SKM-1 (cell line): Measurements from ENCODE around the gene PLEKHG4B.
A peak's percentile ranks its signal among the peaks of the same experiment; 100 is the strongest.
"Not testable (repeated sequence)": the region's sequence is repeated elsewhere in the genome, so short reads cannot be mapped to it uniquely, and the experiment has no call there.

Experiments used
- DNase-seq: peaks from one replicate; lab custom pipeline; 2025; ENCODE audit not compliant: unreplicated experiment; lab: John Stamatoyannopoulos, UW

PLEKHG4B gene

DNA sequence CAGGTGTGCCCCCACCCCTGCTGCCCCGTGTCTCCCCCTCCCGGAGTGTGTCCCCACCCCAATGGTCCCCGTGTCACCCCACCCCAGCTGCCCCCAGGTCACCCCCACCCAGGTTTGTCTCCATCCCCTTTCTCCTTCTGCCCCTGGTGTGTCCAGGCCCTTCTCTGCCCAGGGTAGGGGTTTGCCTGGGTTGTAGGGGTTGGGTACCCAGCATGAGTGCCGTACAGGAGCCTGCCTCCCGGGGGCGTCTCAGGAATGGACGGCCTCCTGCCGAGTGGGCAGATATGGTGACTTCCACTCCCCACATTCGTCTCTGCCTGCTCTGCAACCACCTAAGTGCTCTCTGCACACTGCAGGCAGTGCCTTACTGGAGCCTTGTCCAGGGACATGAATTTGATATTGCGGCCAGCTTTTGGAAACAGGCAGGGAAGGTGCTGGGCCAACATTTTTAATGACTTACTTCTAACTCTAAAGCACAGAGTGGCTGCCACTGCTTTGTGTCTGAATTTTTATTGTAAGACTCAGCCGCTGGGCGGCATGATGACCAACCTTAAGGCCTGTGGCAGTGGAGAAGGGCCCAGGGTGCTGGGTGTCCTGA lies 106.0 kb downstream of the PLEKHG4B start:
- no peak for DNase-seq

- DNase-seq = no peak
These were observed 106.7 kb downstream of the PLEKHG4B start for GRCh38 chr5:198516-199196.

DNA sequence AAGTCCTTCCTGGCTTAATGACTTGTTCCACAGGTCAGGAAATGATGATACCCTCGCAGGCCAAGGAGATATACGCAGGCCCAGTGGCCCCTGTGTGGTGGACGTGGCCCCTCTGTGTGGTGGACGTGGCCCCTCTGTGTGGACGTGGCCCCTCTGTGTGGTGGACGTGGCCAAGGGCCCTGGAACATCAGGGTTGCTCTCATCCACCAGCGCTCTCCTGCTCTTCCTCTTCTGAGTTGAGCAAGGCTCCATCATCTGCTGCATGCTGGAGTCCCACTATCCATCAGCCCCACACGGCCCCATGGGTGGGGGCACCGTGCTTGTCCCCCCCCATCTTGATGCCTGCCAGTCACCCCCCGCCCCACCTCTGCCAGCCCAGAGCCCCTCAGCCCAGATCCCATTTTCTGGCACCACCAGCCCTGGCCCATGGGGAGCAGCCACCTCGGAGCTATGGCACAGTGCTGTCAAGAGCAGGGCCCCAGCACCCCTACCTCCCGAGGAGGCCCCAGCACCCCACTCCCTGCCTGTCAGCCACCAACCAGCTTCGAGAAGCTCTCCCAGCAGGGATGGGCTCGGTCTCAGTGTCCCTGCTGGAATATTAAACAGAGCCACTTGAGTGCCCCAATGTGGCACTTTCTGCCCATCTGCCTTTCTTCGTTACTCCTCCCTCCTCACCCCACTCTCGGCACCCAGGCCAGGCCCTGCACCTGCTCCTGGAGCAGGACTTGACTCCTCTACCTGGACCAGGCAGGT lies 107.4 kb downstream of the PLEKHG4B start:
- no peak for DNase-seq

GRCh38 chr5:199950-200645 lies 108.1 kb downstream of the PLEKHG4B start:
- DNase-seq = no peak

DNA sequence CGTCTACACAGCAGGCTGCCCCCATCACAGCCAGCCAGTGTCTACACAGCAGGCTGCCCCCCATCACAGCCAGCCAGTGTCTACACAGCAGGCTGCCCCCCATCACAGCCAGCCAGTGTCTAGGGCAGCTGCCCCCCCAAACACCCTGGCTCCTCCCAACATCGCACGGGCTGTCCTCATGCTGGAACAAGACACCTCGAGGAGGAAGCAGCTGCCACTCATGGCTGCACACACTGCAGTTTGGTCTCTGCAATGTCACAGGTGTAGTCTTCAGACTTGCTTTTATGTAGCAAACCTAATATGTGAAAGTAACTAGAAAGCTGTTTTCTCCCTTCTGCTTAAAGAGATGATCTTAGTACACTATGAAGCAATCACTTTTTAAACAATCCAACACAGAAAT lies 109.0 kb downstream of the PLEKHG4B start:
- no peak for DNase-seq

- no peak for DNase-seq
These were observed 109.7 kb downstream of the PLEKHG4B start for GRCh38 chr5:201672-202071.

GRCh38 chr5:203246-203930 lies 111.4 kb downstream of the PLEKHG4B start:
- DNase-seq = no peak

DNA sequence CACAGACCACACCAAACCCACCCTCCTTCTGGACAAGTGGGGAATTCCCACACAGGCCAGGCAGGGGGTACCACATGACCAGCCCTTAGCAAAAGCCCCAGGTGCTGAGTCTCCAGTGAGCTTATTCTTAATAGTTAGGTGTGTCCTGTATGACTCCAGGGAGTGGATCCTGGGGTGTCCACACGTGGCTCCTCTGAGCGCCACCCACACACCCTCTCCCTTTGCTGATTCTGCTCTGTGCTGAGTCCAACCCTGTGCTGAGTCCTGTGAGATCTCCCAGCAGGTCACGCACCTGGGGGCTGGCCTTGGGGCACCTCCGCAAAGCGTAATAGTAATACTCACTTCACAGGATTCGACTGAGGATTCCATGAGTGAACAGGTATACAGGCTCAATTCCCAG lies 112.0 kb downstream of the PLEKHG4B start:
- no peak for DNase-seq

DNA sequence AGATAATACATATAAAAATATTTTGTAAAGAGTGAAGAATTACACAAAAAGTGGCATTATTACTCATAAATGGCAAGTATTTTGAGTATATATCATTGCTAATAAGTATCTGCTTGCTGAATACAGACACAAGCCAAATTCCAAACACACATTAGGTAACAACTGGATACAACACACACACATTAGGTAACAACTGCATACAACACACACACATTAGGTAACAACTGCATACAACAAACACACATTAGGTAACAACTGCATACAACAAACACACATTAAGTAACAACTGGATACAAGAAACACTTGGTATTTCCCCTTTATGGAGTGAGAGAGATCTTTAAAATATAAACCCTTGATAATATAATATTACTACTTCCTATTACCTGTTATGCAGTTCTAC lies 112.5 kb downstream of the PLEKHG4B start:
- no peak for DNase-seq

DNA sequence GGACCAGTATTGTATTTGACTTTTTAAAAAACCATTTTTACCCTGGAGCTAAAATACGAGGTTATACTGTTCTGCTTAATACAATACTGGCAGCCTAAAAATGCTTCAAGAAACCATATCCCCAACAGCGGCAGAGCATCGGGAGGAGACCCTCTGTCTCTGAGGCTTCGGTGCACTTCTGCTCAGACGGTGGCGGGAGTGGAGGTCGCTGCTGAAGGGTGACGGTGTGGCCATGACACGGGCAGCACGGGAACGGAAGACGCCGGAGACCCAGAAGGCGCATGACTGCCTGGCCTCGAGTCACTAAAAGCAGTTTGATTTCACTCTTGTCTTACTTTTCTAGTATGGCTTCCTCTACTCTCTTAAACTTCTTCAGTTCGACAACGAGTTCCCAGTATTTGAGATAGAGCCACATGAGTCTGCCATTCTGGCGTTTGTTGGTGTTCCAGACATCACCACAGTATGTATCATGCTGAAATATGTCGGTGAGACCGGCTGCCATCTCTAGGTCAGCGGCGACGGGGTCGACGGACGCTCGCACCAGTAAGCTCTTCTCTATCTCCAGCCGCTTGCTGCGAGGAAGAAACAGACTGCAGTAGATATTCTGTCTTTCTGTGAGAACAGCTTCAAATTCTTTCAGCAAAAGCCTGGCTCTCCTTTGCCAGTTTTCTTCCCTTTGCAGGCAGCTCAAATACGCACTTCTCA lies 113.2 kb downstream of the PLEKHG4B start:
- no peak for DNase-seq

DNA sequence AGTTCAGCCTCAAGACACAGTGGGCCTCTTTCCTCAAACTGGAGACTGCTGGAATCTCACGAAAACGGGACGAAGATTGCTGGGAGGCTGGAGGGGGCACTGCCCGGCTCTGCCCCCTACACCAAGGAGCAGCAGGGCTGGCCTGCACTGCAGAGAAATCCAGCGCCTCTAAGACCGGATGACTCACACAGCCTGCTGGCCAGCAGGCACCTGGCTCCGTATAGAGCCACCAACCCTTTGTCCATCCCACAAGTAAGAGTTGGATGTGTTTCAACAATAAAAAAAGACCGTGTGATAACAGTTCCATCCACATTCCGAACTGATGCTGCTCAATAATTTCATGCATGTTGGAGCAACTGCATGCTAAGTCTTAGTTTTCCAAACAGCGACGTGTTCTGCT lies 114.4 kb downstream of the PLEKHG4B start:
- DNase-seq = no peak

GRCh38 chr5:206927-207536 lies 115.1 kb downstream of the PLEKHG4B start:
- no peak for DNase-seq

DNA sequence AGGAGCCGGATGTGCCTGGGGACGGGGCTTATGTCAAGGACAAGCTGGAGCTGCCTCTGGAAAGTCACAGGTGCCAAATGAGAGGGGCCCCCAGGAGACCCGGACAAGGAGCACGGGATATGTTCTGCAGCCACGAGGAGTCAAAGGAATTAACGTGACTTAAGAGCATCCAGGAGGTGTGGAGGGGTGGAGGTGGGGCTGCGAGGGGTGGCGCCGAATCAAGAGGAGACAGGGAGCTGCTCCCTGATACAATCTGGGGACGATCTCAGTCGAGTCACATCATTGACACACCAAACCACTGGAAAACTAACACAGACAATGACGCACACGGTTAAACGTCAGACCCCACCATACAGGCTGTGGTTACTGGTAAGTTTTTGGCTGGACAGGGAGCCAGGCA lies 115.6 kb downstream of the PLEKHG4B start:
- DNase-seq = no peak

- DNase-seq = no peak
These were observed 116.6 kb downstream of the PLEKHG4B start for GRCh38 chr5:208449-209114.

- DNase-seq = no peak
These were observed 121.9 kb downstream of the PLEKHG4B start for GRCh38 chr5:213803-214395.

- DNase-seq = not testable (repeated sequence)
These were observed 123.3 kb downstream of the PLEKHG4B start for GRCh38 chr5:215256-215655.

- DNase-seq = not testable (repeated sequence)
These were observed 124.1 kb downstream of the PLEKHG4B start for GRCh38 chr5:216076-216475.

- DNase-seq = peak; percentile 82
These were observed 125.8 kb downstream of the PLEKHG4B start, which contains the start of the genes CCDC127 and SDHA for GRCh38 chr5:217494-218456. TSS of gene CCDC127 (minus strand) at chr5:218153. CDS start at chr5:216849, 1,304 bp downstream. TSS of gene SDHA (plus strand) at chr5:218320. CDS start at chr5:218356, 36 bp downstream.
